ENCODE measurements around the gene MORF4L2. TPM values are rescaled to one million over a fixed set of nuclear protein-coding genes. Genes with fewer than 3 reads are reported as not detected.

Gene MORF4L2
- total RNA-seq, 1 donor from 2014 or later = 419 TPM

GRCh38 chrX:103631145-103631544 is 55.4 kb downstream of the MORF4L2 start:
- H3K36me3 Mint-ChIP-seq = no peaks in the 10 kb centered on the region
- H3K27me3 Mint-ChIP-seq = no peaks in the 10 kb centered on the region
- no peak overlapping the region for H3K4me3 Mint-ChIP-seq
- H3K27ac Mint-ChIP-seq = no peak overlapping the region
- TF ChIP-seq CTCF (conservative IDR thresholded peaks at IDR 0.05) = no peak
- H3K9me3 Mint-ChIP-seq = no peaks in the 10 kb centered on the region
- no peak for DNase-seq (ENCODE audit: extremely low spot score, unreplicated experiment)
- H3K4me1 Mint-ChIP-seq (ENCODE audit: unreplicated experiment) = peaks cover 5% of the 10 kb centered on the region

GRCh38 chrX:103630171-103630511 is 56.4 kb downstream of the MORF4L2 start:
- peak; percentile 17 for TF ChIP-seq CTCF (conservative IDR thresholded peaks at IDR 0.05)
- no peaks in the 10 kb centered on the region for H3K9me3 Mint-ChIP-seq
- H3K27me3 Mint-ChIP-seq = no peaks in the 10 kb centered on the region
- H3K4me3 Mint-ChIP-seq = peak overlapping the region; percentile 87
- H3K36me3 Mint-ChIP-seq = no peaks in the 10 kb centered on the region
- no peak for DNase-seq (ENCODE audit: extremely low spot score, unreplicated experiment)
- peaks cover 5% of the 10 kb centered on the region for H3K4me1 Mint-ChIP-seq (ENCODE audit: unreplicated experiment)
- H3K27ac Mint-ChIP-seq = peak overlapping the region; percentile 76

GRCh38 chrX:103629318-103630170 is 57.0 kb downstream of the MORF4L2 start:
- DNase-seq (ENCODE audit: extremely low spot score, unreplicated experiment) = no peak
- Mint-ChIP-seq H3K27me3 (no peaks in the 10 kb centered on the region), H3K9me3 (no peaks in the 10 kb centered on the region), H3K36me3 (no peaks in the 10 kb centered on the region), H3K4me3 (peak overlapping the region; percentile 87), H3K4me1 (ENCODE audit: unreplicated experiment) (peaks cover 5% of the 10 kb centered on the region), H3K27ac (peak overlapping the region; percentile 76)
- TF ChIP-seq CTCF (conservative IDR thresholded peaks at IDR 0.05) = peak; percentile 61

- no peak for TF ChIP-seq CTCF (conservative IDR thresholded peaks at IDR 0.05)
- no peaks in the 10 kb centered on the region for H3K9me3 Mint-ChIP-seq
- peak within 1 kb of the TSS; percentile 87 for H3K4me3 Mint-ChIP-seq
- no peak for DNase-seq (ENCODE audit: extremely low spot score, unreplicated experiment)
- no peaks in the 10 kb centered on the region for H3K27me3 Mint-ChIP-seq
- H3K36me3 Mint-ChIP-seq = no peaks in the 10 kb centered on the region
- H3K27ac Mint-ChIP-seq = peak within 1 kb of the TSS; percentile 76
- H3K4me1 Mint-ChIP-seq (ENCODE audit: unreplicated experiment) = peaks cover 5% of the 10 kb centered on the region
Observed at GRCh38 chrX:103628386-103629317, 57.8 kb downstream of the MORF4L2 start, which contains the start of gene TCEAL1. TSS of gene TCEAL1 (plus strand) at chrX:103628975. CDS start at chrX:103629917, 942 bp downstream.

- no peak for DNase-seq (ENCODE audit: extremely low spot score, unreplicated experiment)
- H3K9me3 Mint-ChIP-seq = no peaks in the 10 kb centered on the region
- H3K4me1 Mint-ChIP-seq (ENCODE audit: unreplicated experiment) = peaks cover 5% of the 10 kb centered on the region
- no peak for TF ChIP-seq CTCF (conservative IDR thresholded peaks at IDR 0.05)
- no peak overlapping the region for H3K27ac Mint-ChIP-seq
- peak overlapping the region; percentile 26 for H3K4me3 Mint-ChIP-seq
- H3K36me3 Mint-ChIP-seq = no peaks in the 10 kb centered on the region
- no peaks in the 10 kb centered on the region for H3K27me3 Mint-ChIP-seq
Observed at GRCh38 chrX:103626855-103627254, 59.6 kb downstream of the MORF4L2 start.

Other genes with a start within 250 kb of the MORF4L2 start
- gene RAB40A, start 167.2 kb downstream of the MORF4L2 start, total RNA-seq (ENCODE audit: low replicate concordance) = 0.36 and 0.51 TPM in 2 replicates
- 50.5 and 68.1 TPM in 2 replicates for gene TCEAL4, start 101.2 kb downstream of the MORF4L2 start, total RNA-seq (ENCODE audit: low replicate concordance)
- 9.5 and 13.8 TPM in 2 replicates for gene TCEAL3, start 78.7 kb downstream of the MORF4L2 start, total RNA-seq (ENCODE audit: low replicate concordance)
- 16.9 and 22.3 TPM in 2 replicates for gene TCEAL1, start 57.7 kb downstream of the MORF4L2 start, total RNA-seq (ENCODE audit: low replicate concordance)
- 0.87 TPM in 1 of 2 replicates, not detected in the other for gene TMEM31, start 24.2 kb upstream of the MORF4L2 start, total RNA-seq (ENCODE audit: low replicate concordance)
- 0.64 and 55.3 TPM in 2 replicates for gene PLP1, start 90.1 kb upstream of the MORF4L2 start, total RNA-seq (ENCODE audit: low replicate concordance)
- 1.4 and 2.8 TPM in 2 replicates for gene RAB9B, start 145.6 kb upstream of the MORF4L2 start, total RNA-seq (ENCODE audit: low replicate concordance)

Measured in type B pancreatic cell (in vitro differentiated cells).